Urinary bladder (tissue), 4 donors: ENCODE measurements around the gene ATP2B3. TPM values are rescaled to one million over a fixed set of nuclear protein-coding genes. Genes with fewer than 3 reads are reported as not detected.

Experiments used
- DNase-seq: peaks from one replicate; pipeline ENCODE4 v3.0.0-alpha.2; 2015; ENCODE audit errors: extremely low spot score
- H3K27ac ChIP-seq: one replicate; pipeline ENCODE4 v1.5.1; 2013; ENCODE audit warnings: low read depth, mild to moderate bottlenecking, moderate library complexity
- H3K36me3 ChIP-seq: one replicate; pipeline ENCODE4 v1.6.1; 2013; ENCODE audit warnings: mild to moderate bottlenecking, moderate library complexity; ENCODE audit not compliant: insufficient read depth
- H3K4me1 ChIP-seq: one replicate; pipeline ENCODE4 v1.6.1; 2013; ENCODE audit warnings: mild to moderate bottlenecking, moderate library complexity; ENCODE audit not compliant: insufficient read depth
- H3K4me3 ChIP-seq: one replicate; pipeline ENCODE4 v1.5.1; 2013; ENCODE audit warnings: low read depth, low read length
- WGBS: extraction: QIAGEN DNeasy Blood & Tissue Kit; methylation state at CpG from one replicate; pipeline ENCODE4 v1.1.7; 2013; 5-methylcytosine and 5-hydroxymethylcytosine counted together
- polyA plus RNA-seq: library from polyadenylated mRNA; stranded (reverse); fragments of 200-250 nt; gene quantifications from one replicate; pipeline ENCODE4 v1.2.3, GENCODE V29; 2013
- total RNA-seq: library from RNA; depleted of rRNA; stranded (reverse); fragments of >200 nt; gene quantifications from one replicate; pipeline ENCODE4 v1.2.3, GENCODE V29; 2014
- donor health status: healthy with polysubstance abuse.
- donor health status: healthy.

ATP2B3 gene
- total and polyA plus RNA-seq, 2 donors, result 0.10 to 0.69 TPM

DNA sequence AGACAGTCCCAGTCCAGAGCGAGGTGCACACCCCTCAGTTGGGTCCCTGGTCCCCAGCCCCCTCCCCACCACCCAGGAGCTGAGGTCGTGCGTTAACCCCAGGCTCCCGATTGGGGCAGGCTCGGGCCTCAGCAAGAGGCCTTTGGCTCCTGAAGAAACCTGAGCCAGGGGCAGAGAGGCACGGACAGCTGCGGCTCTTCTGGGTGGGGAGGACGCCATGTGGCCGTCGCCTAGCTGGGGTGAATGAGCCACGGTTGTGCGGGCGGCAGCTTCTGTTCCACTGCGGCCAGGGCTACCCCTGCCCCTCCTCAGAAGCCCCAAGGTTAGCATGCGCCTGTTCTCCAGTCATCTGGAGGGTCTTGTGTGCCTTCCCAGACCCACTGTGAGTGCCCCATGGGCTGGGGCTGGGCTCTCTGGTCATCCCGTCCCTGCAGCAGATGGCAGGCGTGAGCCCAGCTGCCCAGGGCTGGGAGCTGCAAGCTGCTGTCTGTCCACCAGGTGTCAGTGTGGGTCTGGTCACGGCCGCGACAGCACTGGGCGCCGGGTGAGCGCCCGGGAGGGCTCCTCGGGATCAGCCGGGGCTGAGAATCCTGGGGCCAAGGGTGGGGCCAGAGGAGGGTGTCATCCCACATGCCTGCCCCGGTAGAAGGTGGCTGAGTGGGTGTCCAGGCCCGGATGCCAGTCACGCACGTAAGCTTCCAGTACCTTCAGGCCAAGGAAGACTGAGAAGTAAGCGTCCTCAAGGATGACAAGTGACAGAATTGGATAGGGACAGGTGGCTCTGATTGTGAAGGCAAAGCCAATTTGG lies 21.9 kb downstream of the ATP2B3 start:
- WGBS, result 39% methylated on average over 31 of the region's 31 CpGs
- no peak overlapping the region for H3K27ac ChIP-seq
- peaks cover 1% of the 10 kb centered on the region for H3K4me1 ChIP-seq
- no peaks in the 10 kb centered on the region for H3K36me3 ChIP-seq
- no peak for DNase-seq
- no peak overlapping the region for H3K4me3 ChIP-seq

DNA sequence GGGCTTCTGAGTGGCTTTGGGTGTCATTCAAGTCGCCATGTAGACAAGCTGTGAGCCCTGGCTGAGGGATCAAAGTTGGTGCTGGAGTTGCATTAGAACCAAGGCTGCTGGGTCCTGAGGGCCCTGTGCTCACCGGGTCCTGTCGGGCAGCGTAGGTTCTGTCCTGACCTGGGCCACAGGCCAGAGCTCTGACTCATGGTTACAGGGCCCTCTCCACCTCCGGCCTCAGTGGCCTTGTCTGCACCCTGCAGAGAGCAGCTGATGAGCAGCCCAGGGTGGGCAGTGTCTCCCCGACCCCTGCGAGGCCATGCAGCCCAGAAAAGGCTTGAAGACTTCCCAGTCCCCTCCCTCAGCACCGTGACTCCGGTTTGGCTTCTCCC lies 22.5 kb downstream of the ATP2B3 start:
- H3K4me3 ChIP-seq, result no peak overlapping the region
- 74% methylated on average over 9 of the region's 9 CpGs for WGBS
- no peaks in the 10 kb centered on the region for H3K36me3 ChIP-seq
- H3K27ac ChIP-seq, result no peak overlapping the region
- peaks cover 1% of the 10 kb centered on the region for H3K4me1 ChIP-seq
- DNase-seq, result no peak

DNA sequence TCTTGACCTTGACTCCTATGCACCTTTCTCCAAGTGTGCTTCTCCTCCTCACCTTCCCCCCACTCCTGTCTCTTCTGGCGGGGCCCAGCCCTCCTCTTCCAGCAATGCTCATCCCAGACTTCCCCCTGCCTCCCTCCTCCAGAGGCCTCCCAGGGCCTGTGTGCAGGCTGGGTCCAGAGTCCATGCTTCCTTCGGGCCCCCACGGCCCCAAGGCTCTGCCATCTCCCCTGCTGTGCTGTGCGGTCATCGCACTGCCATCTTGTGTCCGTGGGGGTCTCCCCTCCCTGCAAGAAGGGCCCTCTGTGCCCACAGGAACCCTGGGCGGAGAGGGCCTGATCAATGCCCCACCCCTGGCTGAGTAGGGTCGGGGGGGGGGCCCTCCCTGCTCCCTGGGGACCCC lies 27.3 kb downstream of the ATP2B3 start:
- H3K27ac ChIP-seq, result no peak overlapping the region
- H3K4me3 ChIP-seq, result no peak overlapping the region
- no peaks in the 10 kb centered on the region for H3K36me3 ChIP-seq
- DNase-seq, result no peak
- H3K4me1 ChIP-seq, result no peaks in the 10 kb centered on the region
- 91% methylated on average over 7 of the region's 8 CpGs for WGBS

DNA sequence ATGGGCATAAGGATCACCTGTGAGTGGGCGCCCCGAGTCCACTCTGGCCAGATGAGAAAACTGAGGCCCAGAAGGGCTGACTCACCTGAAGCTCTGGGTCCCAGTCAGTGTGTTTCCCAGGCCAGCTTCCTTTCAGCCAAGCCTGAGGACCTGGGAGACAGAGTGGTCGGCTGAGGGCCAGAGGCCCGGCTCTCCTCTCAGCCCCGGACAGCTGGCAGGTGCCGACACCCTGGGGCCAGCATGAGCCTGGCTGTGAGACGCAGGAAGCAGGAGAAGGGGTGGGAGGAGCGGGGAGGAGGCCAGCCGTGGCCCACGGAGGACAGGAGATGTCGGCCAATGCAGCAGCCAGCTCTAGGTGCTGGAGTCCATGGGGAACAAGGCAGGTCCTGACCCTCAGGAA lies 28.9 kb downstream of the ATP2B3 start:
- 71% methylated on average over 11 of the region's 11 CpGs for WGBS
- DNase-seq, result no peak
- no peaks in the 10 kb centered on the region for H3K4me1 ChIP-seq
- H3K36me3 ChIP-seq, result no peaks in the 10 kb centered on the region
- H3K27ac ChIP-seq, result no peak overlapping the region
- H3K4me3 ChIP-seq, result no peak overlapping the region

DNA sequence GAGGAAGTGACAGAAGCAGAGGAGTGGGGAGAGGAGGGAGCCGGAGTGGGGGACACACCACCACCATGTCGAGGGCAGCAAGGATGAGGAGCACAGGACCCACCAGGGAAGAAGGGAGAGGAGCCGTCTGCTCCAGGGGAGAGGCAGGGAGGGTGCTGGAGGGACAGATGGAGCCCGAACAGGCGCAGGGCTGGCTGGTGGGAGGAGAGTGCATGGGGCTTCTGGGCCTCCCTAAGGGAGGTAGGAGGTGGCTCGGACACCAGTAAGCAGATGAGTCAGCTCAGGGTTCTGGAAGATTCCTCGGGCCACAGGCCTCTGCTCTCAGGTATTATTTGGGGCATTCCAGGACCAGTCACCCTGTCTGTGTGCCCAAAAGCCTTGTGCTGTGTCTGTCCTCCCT lies 29.8 kb downstream of the ATP2B3 start:
- Histone ChIP-seq H3K36me3 (no peaks in the 10 kb centered on the region), H3K4me3 (no peak overlapping the region), H3K27ac (no peak overlapping the region), H3K4me1 (no peaks in the 10 kb centered on the region)
- WGBS, result 48% methylated on average over 7 of the region's 7 CpGs
- DNase-seq, result no peak

DNA sequence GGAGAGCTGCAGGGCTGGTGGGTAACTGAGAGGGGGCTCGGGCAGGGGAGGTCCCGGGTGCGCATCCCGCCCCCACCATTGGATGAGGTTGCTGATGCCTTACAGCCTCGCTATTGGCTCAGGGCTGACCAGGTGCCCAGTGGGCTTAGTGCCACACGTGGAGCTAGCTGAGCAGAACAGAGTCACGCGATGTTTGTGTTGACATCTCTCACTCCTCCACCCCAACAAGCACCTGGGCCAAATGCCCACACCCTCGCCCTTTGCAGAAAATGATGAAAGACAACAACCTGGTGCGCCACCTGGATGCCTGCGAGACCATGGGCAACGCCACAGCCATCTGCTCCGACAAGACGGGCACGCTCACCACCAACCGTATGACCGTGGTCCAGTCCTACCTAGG lies 31.8 kb downstream of the ATP2B3 start:
- H3K36me3 ChIP-seq, result no peaks in the 10 kb centered on the region
- no peaks in the 10 kb centered on the region for H3K4me1 ChIP-seq
- no peak overlapping the region for H3K27ac ChIP-seq
- 90% methylated on average over 17 of the region's 17 CpGs for WGBS
- no peak overlapping the region for H3K4me3 ChIP-seq
- DNase-seq, result no peak

DNA sequence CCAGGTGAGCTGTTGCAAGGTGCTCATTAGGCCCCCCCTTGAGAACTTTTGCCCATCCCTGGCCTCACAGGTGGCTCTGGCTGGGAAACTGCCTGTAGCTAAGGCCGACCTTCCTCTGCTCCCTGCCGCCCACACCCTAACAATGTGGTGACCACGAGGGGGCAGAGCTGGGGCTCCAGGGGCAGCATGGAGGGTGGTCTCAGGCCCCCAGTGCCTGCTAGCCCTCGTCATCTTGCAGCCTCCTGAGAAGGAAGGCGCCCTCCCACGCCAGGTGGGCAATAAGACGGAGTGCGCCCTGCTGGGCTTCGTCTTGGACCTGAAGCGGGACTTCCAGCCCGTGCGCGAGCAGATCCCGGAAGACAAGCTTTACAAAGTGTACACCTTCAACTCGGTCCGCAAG lies 32.4 kb downstream of the ATP2B3 start:
- H3K4me3 ChIP-seq, result no peak overlapping the region
- H3K4me1 ChIP-seq, result no peaks in the 10 kb centered on the region
- H3K36me3 ChIP-seq, result no peaks in the 10 kb centered on the region
- 85% methylated on average over 16 of the region's 16 CpGs for WGBS
- H3K27ac ChIP-seq, result no peak overlapping the region
- DNase-seq, result no peak

DNA sequence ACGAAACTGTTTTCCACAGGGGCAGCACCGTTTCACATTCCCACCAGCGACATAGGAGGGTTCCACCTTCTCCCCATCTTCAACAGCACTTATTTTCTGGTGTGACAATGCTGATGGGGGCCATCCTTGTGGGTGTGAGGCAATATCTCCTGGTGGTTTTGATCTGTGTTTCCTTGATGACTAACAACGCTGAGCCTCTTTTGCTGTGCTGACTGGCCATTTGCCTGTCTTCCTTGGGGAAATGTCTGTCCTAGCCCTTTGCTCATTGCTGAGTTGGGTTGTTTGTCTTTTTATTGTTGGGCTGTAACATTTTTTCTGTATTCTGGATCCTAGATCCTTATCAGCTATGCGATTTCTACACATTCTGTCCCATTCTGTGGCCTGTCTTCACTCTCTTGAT lies 33.7 kb downstream of the ATP2B3 start:
- no peak overlapping the region for H3K27ac ChIP-seq
- WGBS, result 88% methylated on average over 5 of the region's 5 CpGs
- DNase-seq, result no peak
- no peaks in the 10 kb centered on the region for H3K4me1 ChIP-seq
- no peaks in the 10 kb centered on the region for H3K36me3 ChIP-seq
- H3K4me3 ChIP-seq, result no peak overlapping the region

DNA sequence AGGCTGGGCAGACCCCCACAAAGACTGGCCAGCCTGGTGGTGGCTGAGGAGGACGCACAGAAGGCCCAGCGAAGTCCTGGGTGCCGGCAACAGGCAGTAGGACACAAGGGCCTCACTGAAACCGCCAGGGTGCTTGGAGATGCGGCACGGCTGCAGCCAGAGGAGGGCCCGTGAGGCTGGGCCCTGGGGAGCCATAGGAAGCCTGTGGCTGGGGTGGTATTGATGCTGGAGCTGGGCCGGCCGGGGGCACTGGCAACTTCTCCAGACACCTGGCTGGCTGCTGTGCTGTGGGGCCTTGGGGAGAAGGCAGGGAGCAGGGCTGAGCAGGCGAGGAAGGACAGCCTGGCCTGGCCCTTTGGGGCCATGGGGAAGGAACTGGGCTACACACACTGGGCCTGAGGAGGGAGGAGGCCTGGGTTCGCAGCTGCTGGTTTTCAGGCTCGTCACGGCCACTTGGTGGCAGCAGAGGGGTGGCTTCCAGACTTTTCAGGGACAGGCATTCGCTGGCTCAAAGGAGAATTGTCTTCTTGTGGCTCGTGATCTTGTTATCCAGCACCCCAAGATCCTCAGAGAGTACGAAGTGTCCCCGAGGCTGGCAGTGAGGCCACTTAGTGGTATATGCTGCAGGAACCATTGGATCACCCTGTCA lies 37.2 kb downstream of the ATP2B3 start:
- no peaks in the 10 kb centered on the region for H3K36me3 ChIP-seq
- 39% methylated on average over 17 of the region's 17 CpGs for WGBS
- DNase-seq, result no peak
- H3K4me1 ChIP-seq, result no peaks in the 10 kb centered on the region
- H3K4me3 ChIP-seq, result no peak overlapping the region
- no peak overlapping the region for H3K27ac ChIP-seq

DNA sequence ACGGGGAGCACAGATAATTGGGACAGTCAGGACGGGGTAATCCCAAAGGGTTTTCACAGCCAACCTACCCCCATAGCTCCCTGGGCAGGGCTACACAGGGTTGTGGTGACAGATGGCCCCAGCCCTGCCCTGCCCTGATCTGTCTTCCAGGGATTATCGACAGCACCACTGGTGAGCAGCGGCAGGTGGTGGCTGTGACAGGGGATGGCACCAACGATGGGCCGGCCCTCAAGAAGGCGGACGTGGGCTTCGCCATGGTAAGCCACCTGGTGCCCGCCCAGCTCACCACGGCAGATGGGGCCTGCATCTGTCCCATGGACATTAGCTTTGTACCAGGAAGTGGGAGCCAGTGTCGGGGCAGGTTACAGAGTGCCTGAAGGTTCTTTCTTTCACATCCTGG lies 39.3 kb downstream of the ATP2B3 start:
- 94% methylated on average over 12 of the region's 12 CpGs for WGBS
- DNase-seq, result no peak
- no peaks in the 10 kb centered on the region for H3K4me1 ChIP-seq

DNA sequence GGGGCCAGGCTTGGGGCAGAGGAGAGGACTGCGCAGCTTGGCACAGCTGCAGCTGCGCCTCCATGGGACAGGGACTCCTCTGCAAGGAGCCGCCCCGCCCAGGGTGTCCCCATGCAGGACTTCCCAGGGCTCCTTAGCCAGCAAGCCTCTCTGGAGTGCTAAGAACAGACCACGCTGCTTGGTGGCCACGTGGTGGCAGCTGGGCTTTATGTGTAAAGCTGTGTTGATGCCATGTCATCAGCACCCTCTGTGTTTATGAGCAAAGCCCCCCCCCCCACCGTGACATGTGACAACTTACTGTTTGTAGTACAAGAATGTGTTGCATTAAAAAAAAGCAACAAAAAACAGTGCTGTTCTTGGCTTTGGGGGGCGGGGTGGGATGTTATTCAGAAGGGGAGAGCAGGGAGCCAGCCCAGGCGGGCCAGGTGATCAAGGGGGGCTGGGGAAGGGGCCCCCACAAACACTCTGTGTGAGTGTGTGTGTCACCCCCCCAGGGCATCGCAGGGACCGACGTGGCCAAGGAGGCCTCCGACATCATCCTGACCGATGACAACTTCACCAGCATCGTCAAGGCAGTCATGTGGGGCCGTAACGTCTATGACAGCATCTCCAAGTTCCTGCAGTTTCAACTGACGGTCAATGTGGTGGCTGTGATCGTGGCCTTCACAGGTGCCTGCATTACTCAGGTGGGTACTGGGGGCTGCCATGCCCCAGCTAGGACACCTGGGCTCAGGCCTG lies 40.3 kb downstream of the ATP2B3 start:
- H3K4me1 ChIP-seq, result no peaks in the 10 kb centered on the region

More for the DNA sequence above, 39.3 kb downstream of the ATP2B3 start:
- H3K27ac ChIP-seq, result no peak overlapping the region
- no peaks in the 10 kb centered on the region for H3K36me3 ChIP-seq
- no peak overlapping the region for H3K4me3 ChIP-seq

DNA sequence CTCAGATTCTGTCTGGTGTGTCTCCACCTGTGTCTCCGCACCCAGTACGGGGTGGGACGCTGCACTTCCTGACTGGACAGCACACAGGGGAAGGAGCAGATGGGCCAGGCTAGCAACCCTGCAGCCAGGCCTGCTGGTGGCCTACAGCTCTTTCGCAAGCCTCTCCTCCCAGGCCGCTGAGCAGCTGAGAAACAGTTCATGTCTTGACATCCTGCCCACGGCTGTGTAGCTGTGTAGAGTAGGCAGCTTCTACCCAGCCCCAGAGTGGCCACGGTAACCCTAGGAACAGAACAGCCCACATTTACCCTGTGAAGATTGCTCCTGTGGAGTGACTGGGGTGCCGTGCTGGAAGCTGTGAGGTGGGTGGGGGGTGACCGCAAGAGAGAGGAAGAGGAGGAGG lies 42.6 kb downstream of the ATP2B3 start:
- Histone ChIP-seq H3K4me1 (no peaks in the 10 kb centered on the region), H3K27ac (no peak overlapping the region), H3K4me3 (no peak overlapping the region), H3K36me3 (no peaks in the 10 kb centered on the region)
- DNase-seq, result no peak
- WGBS, result 60% methylated on average over 9 of the region's 9 CpGs

More for the DNA sequence above, 40.3 kb downstream of the ATP2B3 start:
- H3K27ac ChIP-seq, result no peak overlapping the region
- no peaks in the 10 kb centered on the region for H3K36me3 ChIP-seq
- no peak overlapping the region for H3K4me3 ChIP-seq
- DNase-seq, result no peak
- 82% methylated on average over 19 of the region's 19 CpGs for WGBS

DNA sequence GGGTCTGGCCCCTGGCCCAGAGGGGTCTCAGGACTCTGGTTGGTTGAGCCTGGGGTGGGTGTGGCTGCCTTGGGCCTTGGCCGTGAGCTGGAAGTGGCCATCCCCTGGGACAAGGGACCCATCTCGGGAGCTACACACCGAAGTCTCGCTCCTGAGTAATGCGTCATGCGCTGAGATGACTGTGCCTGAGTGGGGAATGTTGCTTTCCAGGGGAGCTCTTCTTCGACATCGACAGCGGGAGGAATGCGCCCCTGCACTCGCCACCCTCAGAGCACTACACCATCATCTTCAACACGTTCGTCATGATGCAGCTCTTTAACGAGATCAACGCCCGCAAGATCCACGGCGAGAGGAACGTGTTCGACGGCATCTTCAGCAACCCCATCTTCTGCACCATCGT lies 43.0 kb downstream of the ATP2B3 start:
- WGBS, result 91% methylated on average over 22 of the region's 22 CpGs
- DNase-seq, result no peak
- Histone ChIP-seq H3K4me1 (no peaks in the 10 kb centered on the region), H3K4me3 (no peak overlapping the region), H3K27ac (no peak overlapping the region), H3K36me3 (no peaks in the 10 kb centered on the region)

DNA sequence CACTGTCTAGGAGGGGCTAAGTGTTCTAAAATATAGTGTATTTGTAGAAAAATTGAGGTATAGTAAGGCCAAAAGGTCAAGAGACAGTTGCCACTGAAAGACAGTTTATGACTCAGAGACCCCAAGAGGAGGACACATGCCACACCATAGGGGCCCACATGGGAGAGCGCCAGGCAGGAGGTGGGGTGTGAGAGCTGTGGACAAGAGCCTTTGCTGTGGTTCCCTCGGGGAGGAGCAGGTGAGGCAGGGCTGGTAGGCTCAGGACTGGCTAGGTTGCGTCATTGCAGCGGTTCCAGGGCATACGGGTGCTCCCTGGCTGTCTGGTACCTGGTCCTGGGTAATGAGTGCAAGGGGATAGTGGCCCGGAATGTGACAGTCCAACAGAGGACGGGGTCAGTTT lies 43.9 kb downstream of the ATP2B3 start:
- no peaks in the 10 kb centered on the region for H3K4me1 ChIP-seq
- H3K4me3 ChIP-seq, result no peak overlapping the region
- H3K27ac ChIP-seq, result no peak overlapping the region
- no peaks in the 10 kb centered on the region for H3K36me3 ChIP-seq
- no peak for DNase-seq
- 89% methylated on average over 7 of the region's 7 CpGs for WGBS
